ENCODE data around the gene ARHGAP45. TPM values are rescaled to one million over a fixed set of nuclear protein-coding genes. Genes with fewer than 3 reads are reported as not detected.

The ARHGAP45 gene
- total RNA-seq, 2 experiments from 2014 or later = 123 to 136 TPM

GRCh38 chr19:1135454-1135853, 68.5 kb downstream of the ARHGAP45 start:
- Mint-ChIP-seq H3K4me1 (ENCODE audit: low read depth) (peaks cover 29% of the 10 kb centered on the region), H3K4me3 (no peak overlapping the region), H3K27me3 (ENCODE audit: low read depth) (no peaks in the 10 kb centered on the region), H3K36me3 (ENCODE audit: low read depth) (peaks cover 23% of the 10 kb centered on the region), H3K27ac (peak overlapping the region; percentile 46), H3K9me3 (peaks cover 2% of the 10 kb centered on the region)
- no peak for DNase-seq
- CTCF ChIA-PET = no interaction called here
- intact Hi-C loops (cut with micrococcal nuclease) = no loop called here

GRCh38 chr19:1136201-1136600, 69.2 kb downstream of the ARHGAP45 start:
- Mint-ChIP-seq H3K27ac (peak overlapping the region; percentile 73), H3K4me3 (no peak overlapping the region), H3K9me3 (peaks cover 2% of the 10 kb centered on the region), H3K27me3 (ENCODE audit: low read depth) (no peaks in the 10 kb centered on the region), H3K4me1 (ENCODE audit: low read depth) (peaks cover 28% of the 10 kb centered on the region), H3K36me3 (ENCODE audit: low read depth) (peaks cover 18% of the 10 kb centered on the region)
- intact Hi-C loops (cut with micrococcal nuclease) = no loop called here
- no peak for DNase-seq
- CTCF ChIA-PET = no interaction called here

Other genes with a start within 250 kb of the ARHGAP45 start
- gene PLPPR3, start 245.2 kb upstream of the ARHGAP45 start, total RNA-seq = not detected
- not detected for gene AZU1, start 239.3 kb upstream of the ARHGAP45 start, total RNA-seq
- gene PRTN3, start 226.2 kb upstream of the ARHGAP45 start, total RNA-seq = not detected
- gene ELANE, start 214.9 kb upstream of the ARHGAP45 start, total RNA-seq = not detected
- under 1 TPM; 0.17 to 0.25 TPM for gene CFD, start 207.5 kb upstream of the ARHGAP45 start, total RNA-seq
- 10 to 100 TPM; 61.3 to 68.1 TPM for gene MED16, start 174.0 kb upstream of the ARHGAP45 start, total RNA-seq
- gene RNU6-9, start 173.7 kb upstream of the ARHGAP45 start, total RNA-seq = not detected
- 100 to 1,000 TPM; 111 to 120 TPM for gene R3HDM4, start 153.9 kb upstream of the ARHGAP45 start, total RNA-seq
- gene KISS1R, start 149.8 kb upstream of the ARHGAP45 start, total RNA-seq = 1 to 10 TPM; 5.3 to 6.6 TPM
- gene ARID3A, start 141.1 kb upstream of the ARHGAP45 start, total RNA-seq = 10 to 100 TPM; 23.1 to 28.4 TPM
- gene WDR18, start 82.8 kb upstream of the ARHGAP45 start, total RNA-seq = 10 to 100 TPM; 77.8 to 82.0 TPM
- gene GRIN3B, start 66.7 kb upstream of the ARHGAP45 start, total RNA-seq = under 1 TPM in 1 of 2 experiments, not detected in 1; 0.10 TPM
- gene TMEM259, start 46.0 kb upstream of the ARHGAP45 start, total RNA-seq = 100 to 1,000 TPM; 105 to 109 TPM
- gene RNU6-2, start 45.6 kb upstream of the ARHGAP45 start, total RNA-seq = not detected
- 100 to 1,000 TPM; 104 TPM for gene CNN2, start 40.6 kb upstream of the ARHGAP45 start, total RNA-seq
- 10 to 100 TPM; 24.4 to 30.1 TPM for gene ABCA7, start 27.1 kb upstream of the ARHGAP45 start, total RNA-seq
- gene POLR2E, start 28.2 kb downstream of the ARHGAP45 start, total RNA-seq = 100 to 1,000 TPM; 238 to 258 TPM
- 100 to 1,000 TPM; 244 to 253 TPM for gene GPX4, start 36.8 kb downstream of the ARHGAP45 start, total RNA-seq
- 100 to 1,000 TPM; 112 to 117 TPM for gene SBNO2, start 107.1 kb downstream of the ARHGAP45 start, total RNA-seq
- 10 to 100 TPM; 65.1 to 66.1 TPM for gene STK11, start 138.6 kb downstream of the ARHGAP45 start, total RNA-seq
- gene CBARP, start 170.8 kb downstream of the ARHGAP45 start, total RNA-seq = 1 to 10 TPM in 1 of 2 experiments, under 1 TPM in 1; 0.77 to 1.1 TPM
- 100 to 1,000 TPM; 153 TPM for gene ATP5F1D, start 174.6 kb downstream of the ARHGAP45 start, total RNA-seq
- 10 to 100 TPM; 50.1 to 52.9 TPM for gene MIDN, start 181.4 kb downstream of the ARHGAP45 start, total RNA-seq
- gene CIRBP, start 202.2 kb downstream of the ARHGAP45 start, total RNA-seq = 100 to 1,000 TPM; 167 to 183 TPM
- gene FAM174C, start 208.4 kb downstream of the ARHGAP45 start, total RNA-seq = 10 to 100 TPM; 62.8 to 65.3 TPM
- not detected for gene EFNA2, start 218.7 kb downstream of the ARHGAP45 start, total RNA-seq

Data from activated naive CD4-positive, alpha-beta T cell treated with anti-CD3 and anti-CD28 coated beads for 36 hours (primary cell).